ENCODE measurements around the gene MBD3L1.

GRCh38 chr19:8835877-8836276 is 3.7 kb downstream of the MBD3L1 start:
- TF ChIP-seq CTCF (IDR thresholded peaks at IDR 0.05) (no peak), ZFX (IDR thresholded peaks at IDR 0.05; ENCODE audit: borderline replicate concordance) (no peak)
